Measurements from ENCODE around the gene WNT8A. TPM values are rescaled to one million over a fixed set of nuclear protein-coding genes. Genes with fewer than 3 reads are reported as not detected.

Gene WNT8A
- total and polyA plus RNA-seq, 2 of the 13 experiments (the other 11 are each of a cell fraction or from before 2014, with no cell fraction given) = not detected

GRCh38 chr5:138111181-138111580 is 27.3 kb downstream of the WNT8A start (continued):
- no peak for TF ChIP-seq CENPBD1 (CRISPR knock-in tag; IDR thresholded peaks at IDR 0.05; ENCODE audit: borderline replicate concordance, low read depth)
- no peak for TF ChIP-seq EP300 (IDR thresholded peaks at IDR 0.05; ENCODE audit: low read depth in 2 of 2, low read length in 2 of 2)
- TF ChIP-seq EP300 (CRISPR knock-in tag; IDR thresholded peaks at IDR 0.05; ENCODE audit: borderline replicate concordance) = no peak
- no peak for TF ChIP-seq ZNF891 (CRISPR knock-in tag; IDR thresholded peaks at IDR 0.05)
- no peak for TF ChIP-seq HOXA3 (CRISPR knock-in tag; IDR thresholded peaks at IDR 0.05)

DNA sequence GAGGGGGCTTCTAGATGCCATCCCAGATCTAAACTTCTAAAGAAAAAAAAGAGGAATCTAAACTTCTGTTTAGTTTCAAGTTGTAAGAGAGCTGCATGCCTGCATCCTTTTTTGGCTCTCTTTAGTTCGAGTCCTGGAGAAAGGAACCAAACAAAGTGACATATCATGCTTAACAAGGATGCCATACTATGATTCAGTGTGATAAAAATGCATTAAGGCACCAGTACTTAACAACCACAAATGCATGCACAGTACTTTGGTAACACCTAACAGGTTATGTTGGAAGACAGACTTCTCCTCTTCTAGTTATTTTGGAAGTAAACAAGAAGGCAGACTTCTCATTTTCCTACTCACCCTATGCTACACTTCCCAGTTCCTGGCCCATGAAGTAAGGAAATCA is 28.1 kb downstream of the WNT8A start:
- Histone ChIP-seq H3K4me1 (ENCODE audit: insufficient read depth, low read length) (peaks cover 12% of the 10 kb centered on the region), H3K9ac (ENCODE audit: insufficient read depth, low read depth, low read length) (no peak overlapping the region), H2AFZ (ENCODE audit: low read length) (no peak overlapping the region), H3K79me2 (ENCODE audit: insufficient read depth, low read length) (no peaks in the 10 kb centered on the region), H3K27ac (ENCODE audit: extremely low read length, insufficient read depth, low read length) (no peak overlapping the region), H3K4me2 (ENCODE audit: low read depth, low read length) (no peak overlapping the region), H3K9me3 (ENCODE audit: low read length) (no peaks in the 10 kb centered on the region), H4K20me1 (ENCODE audit: insufficient read depth, low read length) (no peaks in the 10 kb centered on the region), H3K36me3 (replicated peaks in 1 of 2; ENCODE audit: control insufficient read depth in 1 of 2, insufficient read depth in 2 of 2, low read length in 2 of 2) (no peaks in the 10 kb centered on the region), H3K4me3 (replicated peaks in 1 of 3; ENCODE audit: insufficient read depth in 1 of 3, low read depth in 2 of 3, low read length in 3 of 3) (no peak overlapping the region), H3K27me3 (ENCODE audit: control insufficient read depth in 1 of 2, insufficient read depth in 2 of 2, low read length in 2 of 2) (no peaks in the 10 kb centered on the region)
- BruUV-seq (replicated peaks) = no TSS peak
- WGBS (ENCODE audit: low lambda C conversion rate) = 4% methylated on average over 1 of the region's 1 CpG
- in situ Hi-C loops (cut with HindIII; ENCODE audit: extremely low pct_ligation_motif_present, low pct_unique_long_range_greater_than_20kb) (no loop called here), intact Hi-C loops (cut with micrococcal nuclease; ENCODE audit: unreplicated experiment) (no loop called here)
- ChIA-PET POLR2A (no interaction called here), CTCF (ENCODE audit: low intra/inter-chr PET ratio, low total read pairs) (no interaction called here)
- no peak for DNase-seq (ENCODE audit: low spot score)
- TF ChIP-seq CAMTA2 (CRISPR knock-in tag; IDR thresholded peaks at IDR 0.05; ENCODE audit: borderline replicate concordance) = no peak
- TF ChIP-seq SMYD3 (CRISPR knock-in tag; IDR thresholded peaks at IDR 0.05) = no peak
- TF ChIP-seq FOXK1 (CRISPR knock-in tag; IDR thresholded peaks at IDR 0.05; ENCODE audit: borderline replicate concordance, low read depth) = no peak
- no peak for TF ChIP-seq NCOA1 (CRISPR knock-in tag; IDR thresholded peaks at IDR 0.05)
- TF ChIP-seq HNRNPL (IDR thresholded peaks at IDR 0.05; ENCODE audit: low read depth, low read length) = no peak
- no peak for TF ChIP-seq ZNF564 (CRISPR knock-in tag; IDR thresholded peaks at IDR 0.05)
- TF ChIP-seq, protein P1, sequence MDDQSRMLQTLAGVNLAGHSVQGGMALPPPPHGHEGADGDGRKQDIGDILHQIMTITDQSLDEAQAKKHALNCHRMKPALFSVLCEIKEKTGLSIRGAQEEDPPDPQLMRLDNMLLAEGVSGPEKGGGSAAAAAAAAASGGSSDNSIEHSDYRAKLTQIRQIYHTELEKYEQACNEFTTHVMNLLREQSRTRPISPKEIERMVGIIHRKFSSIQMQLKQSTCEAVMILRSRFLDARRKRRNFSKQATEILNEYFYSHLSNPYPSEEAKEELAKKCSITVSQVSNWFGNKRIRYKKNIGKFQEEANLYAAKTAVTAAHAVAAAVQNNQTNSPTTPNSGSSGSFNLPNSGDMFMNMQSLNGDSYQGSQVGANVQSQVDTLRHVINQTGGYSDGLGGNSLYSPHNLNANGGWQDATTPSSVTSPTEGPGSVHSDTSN (CRISPR knock-in tag; IDR thresholded peaks at IDR 0.05; ENCODE audit: borderline replicate concordance) = no peak
- no peak for TF ChIP-seq ZMYM3 (CRISPR knock-in tag; IDR thresholded peaks at IDR 0.05)
- no peak for TF ChIP-seq PHF20 (CRISPR knock-in tag; IDR thresholded peaks at IDR 0.05)
- no peak for FAIRE-seq
- no peak for ATAC-seq
